Liver (tissue), 9 donors: ENCODE data around the gene FOXC2. TPM values are rescaled to one million over a fixed set of nuclear protein-coding genes. Genes with fewer than 3 reads are reported as not detected.

ENCODE experiments used
- DNase-seq: peaks from one replicate; pipeline ENCODE4 v3.0.0-alpha.2; 2017; ENCODE audit warnings: low spot score
- H3K27ac ChIP-seq, 2 donors: one replicate each; pipeline ENCODE4 v1.7.0; 2013; ENCODE audit warnings: inconsistent platforms in 2 of 2, low read length in 2 of 2, control low read depth in 1 of 2, low read depth in 1 of 2, mild to moderate bottlenecking in 1 of 2
- H3K27me3 ChIP-seq, 4 donors: one replicate each; pipeline versions ENCODE4 v1.6.1 to v1.7.0; 2013; ENCODE audit warnings: low read length in 3 of 4, inconsistent platforms in 1 of 4, mild to moderate bottlenecking in 1 of 4, moderate library complexity in 1 of 4; ENCODE audit not compliant: control insufficient read depth in 4 of 4, insufficient read depth in 4 of 4
- H3K36me3 ChIP-seq, 4 donors: one replicate each; pipeline versions ENCODE4 v1.6.1 to v1.7.0; 2013; ENCODE audit warnings: low read length in 3 of 4, mild to moderate bottlenecking in 3 of 4, low read depth in 1 of 4, moderate library complexity in 1 of 4; ENCODE audit not compliant: control insufficient read depth in 4 of 4, insufficient read depth in 3 of 4
- H3K4me1 ChIP-seq, 4 donors: one replicate each; pipeline versions ENCODE4 v1.6.1 to v1.7.0; 2013; ENCODE audit warnings: low read length in 3 of 4, mild to moderate bottlenecking in 3 of 4, moderate library complexity in 1 of 4; ENCODE audit not compliant: control insufficient read depth in 4 of 4, insufficient read depth in 4 of 4
- H3K4me3 ChIP-seq, 3 donors: one replicate each; pipeline versions ENCODE4 v1.6.1 to v1.7.0; 2013; ENCODE audit warnings: low read length in 3 of 3, control low read depth in 1 of 3, low read depth in 1 of 3, mild to moderate bottlenecking in 1 of 3
- H3K9ac ChIP-seq, 2 donors: one replicate each; pipeline ENCODE4 v1.7.0; 2013; ENCODE audit warnings: low read length in 2 of 2, mild to moderate bottlenecking in 2 of 2, moderate library complexity in 2 of 2, control low read depth in 1 of 2, low read depth in 1 of 2
- H3K9me3 ChIP-seq, 4 donors: one replicate each; pipeline versions ENCODE4 v1.6.1 to v1.7.0; 2013; ENCODE audit warnings: low read length in 3 of 4; ENCODE audit not compliant: control insufficient read depth in 4 of 4
- ATF3 ChIP-seq: IDR thresholded peaks from 2 replicates; pipeline ENCODE4 v1.6.1; 2016; ENCODE audit warnings: antibody characterized with exemption
- EGR1 ChIP-seq, 2 donors: IDR thresholded peaks; 2 replicates each; pipeline ENCODE4 v1.6.1; 2016 to 2018; ENCODE audit warnings: antibody characterized with exemption in 2 of 2, low read depth in 2 of 2
- FOXA1 ChIP-seq: IDR thresholded peaks from 2 replicates; pipeline ENCODE4 v1.6.1; 2016; ENCODE audit warnings: antibody characterized with exemption
- FOXA2 ChIP-seq: IDR thresholded peaks from 2 replicates; pipeline ENCODE4 v1.6.1; 2016; ENCODE audit warnings: antibody characterized with exemption
- GABPA ChIP-seq, 2 donors: IDR thresholded peaks in 1 of 2; conservative IDR thresholded peaks in 1 of 2; 2 replicates each; pipeline ENCODE4 v1.6.1; 2016; ENCODE audit warnings: antibody characterized with exemption in 2 of 2, mild to moderate bottlenecking in 1 of 2, moderate library complexity in 1 of 2
- HNF4A ChIP-seq, 2 donors: conservative IDR thresholded peaks; 2 replicates each; pipeline ENCODE4 v1.6.1; 2016; ENCODE audit warnings: antibody characterized with exemption in 2 of 2, mild to moderate bottlenecking in 2 of 2
- HNF4G ChIP-seq: IDR thresholded peaks from 2 replicates; pipeline ENCODE4 v1.6.1; 2016; ENCODE audit warnings: antibody characterized with exemption
- JUND ChIP-seq, 2 donors: IDR thresholded peaks; 2 replicates each; pipeline ENCODE4 v1.6.1; 2016; ENCODE audit warnings: antibody characterized with exemption in 2 of 2
- NR2F2 ChIP-seq: IDR thresholded peaks from 2 replicates; pipeline ENCODE4 v1.6.1; 2016; ENCODE audit warnings: antibody characterized with exemption
- RAD21 ChIP-seq, 2 donors: IDR thresholded peaks; 2 replicates each; pipeline ENCODE4 v1.6.1; 2016; ENCODE audit warnings: antibody characterized with exemption in 2 of 2, mild to moderate bottlenecking in 2 of 2
- RXRA ChIP-seq, 2 donors: IDR thresholded peaks; 2 replicates each; pipeline ENCODE4 v1.6.1; 2017 to 2018; ENCODE audit warnings: antibody characterized with exemption in 2 of 2, mild to moderate bottlenecking in 1 of 2
- SP1 ChIP-seq: IDR thresholded peaks from 2 replicates; pipeline ENCODE4 v1.6.1; 2018; ENCODE audit warnings: antibody characterized with exemption, mild to moderate bottlenecking
- TAF1 ChIP-seq: conservative IDR thresholded peaks from 2 replicates; pipeline ENCODE4 v1.6.1; 2016; ENCODE audit warnings: antibody characterized with exemption, mild to moderate bottlenecking
- YY1 ChIP-seq: IDR thresholded peaks from 2 replicates; pipeline ENCODE4 v1.6.1; 2016; ENCODE audit warnings: antibody characterized with exemption, mild to moderate bottlenecking
- ZBTB33 ChIP-seq: IDR thresholded peaks from 2 replicates; pipeline ENCODE4 v1.6.1; 2016; ENCODE audit warnings: antibody characterized with exemption
- WGBS: extraction: QIAGEN DNeasy Blood & Tissue Kit; methylation state at CpG from one replicate; pipeline ENCODE4 v1.1.7; 2013; 5-methylcytosine and 5-hydroxymethylcytosine counted together
- polyA plus RNA-seq, 2 donors: library from polyadenylated mRNA; stranded (reverse) in 1 of 2; unstranded in 1 of 2; fragments of 200-250 nt in 1 of 2; fragments of >200 nt in 1 of 2; fragmentation: Nextera tagmentation in 1 of 2; extraction: Ambion mirVana in 1 of 2; gene quantifications; one replicate each; pipeline versions ENCODE4 v1.2.1 to v1.2.3, GENCODE V29; 2013 to 2015
- total RNA-seq, 2 donors: library from RNA; depleted of rRNA; stranded (reverse); fragments of >200 nt; gene quantifications; one replicate each; pipeline ENCODE4 v1.2.3, GENCODE V29; 2014
- TF ChIP-seq, protein P1 (sequence below): IDR thresholded peaks from 2 replicates; pipeline ENCODE4 v1.6.1; 2016; ENCODE audit warnings: antibody characterized with exemption
- TF ChIP-seq, protein P2 (sequence below): fragments of 150-350 bp; IDR thresholded peaks from 2 replicates; pipeline ENCODE4 v1.5.1; 2017; ENCODE audit warnings: improper control_type of control experiment, low read depth, low read length; ENCODE audit not compliant: missing input control
- TF ChIP-seq, protein P3 (sequence below): IDR thresholded peaks from 2 replicates; pipeline ENCODE4 v1.6.1; 2016; ENCODE audit warnings: antibody characterized with exemption, mild to moderate bottlenecking
- donor health status: healthy.
- donor health status: healthy.
- donor health status: healthy.
- donor health status: healthy.
- donor health status: healthy.

Gene FOXC2
- total and polyA plus RNA-seq, 4 donors: 0.03 to 0.09 (median 0.08) TPM; not detected in 1

DNA sequence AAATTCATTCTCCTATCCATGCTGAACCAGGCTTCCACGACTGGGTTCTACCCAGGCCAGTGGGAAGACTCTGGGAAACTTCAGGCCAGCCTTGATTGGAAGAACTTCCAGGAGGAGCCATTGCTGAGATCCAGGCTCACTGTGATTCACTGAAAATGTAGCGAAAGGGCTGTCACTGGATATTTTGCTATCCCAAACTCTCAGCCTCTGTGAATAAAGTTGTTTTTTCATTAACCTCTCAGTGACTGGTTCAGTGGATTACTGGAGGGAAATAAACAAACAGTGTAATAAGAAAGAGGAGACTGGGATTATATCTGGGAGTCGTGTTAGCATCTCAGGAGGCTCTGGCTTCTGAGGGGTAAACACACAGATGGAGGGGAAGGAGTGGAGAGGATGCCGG, 14.8 kb downstream of the FOXC2 start:
- Histone ChIP-seq H3K4me1 (peaks cover 0 to 3% (median 0%) of the 10 kb centered on the region in 4 donors), H3K4me3 (no peak overlapping the region), H3K27me3 (peaks cover 6 to 24% (median 14%) of the 10 kb centered on the region in 4 donors), H3K36me3 (no peaks in the 10 kb centered on the region), H3K27ac (no peak overlapping the region), H3K9ac (no peak overlapping the region), H3K9me3 (no peaks in the 10 kb centered on the region)
- WGBS: 46% methylated on average over 4 of the region's 4 CpGs
- DNase-seq: no peak
- TF ChIP-seq HNF4G (no peak), EGR1 (IDR thresholded peaks at IDR 0.05; ENCODE audit: low read depth in 2 of 2) (no peak), FOXA1 (no peak), ATF3 (no peak), RAD21 (IDR thresholded peaks at IDR 0.05) (no peak), RXRA (IDR thresholded peaks at IDR 0.05) (no peak), HNF4A (conservative IDR thresholded peaks at IDR 0.05) (no peak), ZBTB33 (no peak), FOXA2 (no peak), TAF1 (no peak), NR2F2 (no peak), YY1 (no peak)
- TF ChIP-seq, protein P1, sequence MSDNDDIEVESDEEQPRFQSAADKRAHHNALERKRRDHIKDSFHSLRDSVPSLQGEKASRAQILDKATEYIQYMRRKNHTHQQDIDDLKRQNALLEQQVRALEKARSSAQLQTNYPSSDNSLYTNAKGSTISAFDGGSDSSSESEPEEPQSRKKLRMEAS: no peak
- TF ChIP-seq, protein P2, sequence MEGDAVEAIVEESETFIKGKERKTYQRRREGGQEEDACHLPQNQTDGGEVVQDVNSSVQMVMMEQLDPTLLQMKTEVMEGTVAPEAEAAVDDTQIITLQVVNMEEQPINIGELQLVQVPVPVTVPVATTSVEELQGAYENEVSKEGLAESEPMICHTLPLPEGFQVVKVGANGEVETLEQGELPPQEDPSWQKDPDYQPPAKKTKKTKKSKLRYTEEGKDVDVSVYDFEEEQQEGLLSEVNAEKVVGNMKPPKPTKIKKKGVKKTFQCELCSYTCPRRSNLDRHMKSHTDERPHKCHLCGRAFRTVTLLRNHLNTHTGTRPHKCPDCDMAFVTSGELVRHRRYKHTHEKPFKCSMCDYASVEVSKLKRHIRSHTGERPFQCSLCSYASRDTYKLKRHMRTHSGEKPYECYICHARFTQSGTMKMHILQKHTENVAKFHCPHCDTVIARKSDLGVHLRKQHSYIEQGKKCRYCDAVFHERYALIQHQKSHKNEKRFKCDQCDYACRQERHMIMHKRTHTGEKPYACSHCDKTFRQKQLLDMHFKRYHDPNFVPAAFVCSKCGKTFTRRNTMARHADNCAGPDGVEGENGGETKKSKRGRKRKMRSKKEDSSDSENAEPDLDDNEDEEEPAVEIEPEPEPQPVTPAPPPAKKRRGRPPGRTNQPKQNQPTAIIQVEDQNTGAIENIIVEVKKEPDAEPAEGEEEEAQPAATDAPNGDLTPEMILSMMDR: no peak
- TF ChIP-seq, protein P3, sequence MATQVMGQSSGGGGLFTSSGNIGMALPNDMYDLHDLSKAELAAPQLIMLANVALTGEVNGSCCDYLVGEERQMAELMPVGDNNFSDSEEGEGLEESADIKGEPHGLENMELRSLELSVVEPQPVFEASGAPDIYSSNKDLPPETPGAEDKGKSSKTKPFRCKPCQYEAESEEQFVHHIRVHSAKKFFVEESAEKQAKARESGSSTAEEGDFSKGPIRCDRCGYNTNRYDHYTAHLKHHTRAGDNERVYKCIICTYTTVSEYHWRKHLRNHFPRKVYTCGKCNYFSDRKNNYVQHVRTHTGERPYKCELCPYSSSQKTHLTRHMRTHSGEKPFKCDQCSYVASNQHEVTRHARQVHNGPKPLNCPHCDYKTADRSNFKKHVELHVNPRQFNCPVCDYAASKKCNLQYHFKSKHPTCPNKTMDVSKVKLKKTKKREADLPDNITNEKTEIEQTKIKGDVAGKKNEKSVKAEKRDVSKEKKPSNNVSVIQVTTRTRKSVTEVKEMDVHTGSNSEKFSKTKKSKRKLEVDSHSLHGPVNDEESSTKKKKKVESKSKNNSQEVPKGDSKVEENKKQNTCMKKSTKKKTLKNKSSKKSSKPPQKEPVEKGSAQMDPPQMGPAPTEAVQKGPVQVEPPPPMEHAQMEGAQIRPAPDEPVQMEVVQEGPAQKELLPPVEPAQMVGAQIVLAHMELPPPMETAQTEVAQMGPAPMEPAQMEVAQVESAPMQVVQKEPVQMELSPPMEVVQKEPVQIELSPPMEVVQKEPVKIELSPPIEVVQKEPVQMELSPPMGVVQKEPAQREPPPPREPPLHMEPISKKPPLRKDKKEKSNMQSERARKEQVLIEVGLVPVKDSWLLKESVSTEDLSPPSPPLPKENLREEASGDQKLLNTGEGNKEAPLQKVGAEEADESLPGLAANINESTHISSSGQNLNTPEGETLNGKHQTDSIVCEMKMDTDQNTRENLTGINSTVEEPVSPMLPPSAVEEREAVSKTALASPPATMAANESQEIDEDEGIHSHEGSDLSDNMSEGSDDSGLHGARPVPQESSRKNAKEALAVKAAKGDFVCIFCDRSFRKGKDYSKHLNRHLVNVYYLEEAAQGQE: no peak

DNA sequence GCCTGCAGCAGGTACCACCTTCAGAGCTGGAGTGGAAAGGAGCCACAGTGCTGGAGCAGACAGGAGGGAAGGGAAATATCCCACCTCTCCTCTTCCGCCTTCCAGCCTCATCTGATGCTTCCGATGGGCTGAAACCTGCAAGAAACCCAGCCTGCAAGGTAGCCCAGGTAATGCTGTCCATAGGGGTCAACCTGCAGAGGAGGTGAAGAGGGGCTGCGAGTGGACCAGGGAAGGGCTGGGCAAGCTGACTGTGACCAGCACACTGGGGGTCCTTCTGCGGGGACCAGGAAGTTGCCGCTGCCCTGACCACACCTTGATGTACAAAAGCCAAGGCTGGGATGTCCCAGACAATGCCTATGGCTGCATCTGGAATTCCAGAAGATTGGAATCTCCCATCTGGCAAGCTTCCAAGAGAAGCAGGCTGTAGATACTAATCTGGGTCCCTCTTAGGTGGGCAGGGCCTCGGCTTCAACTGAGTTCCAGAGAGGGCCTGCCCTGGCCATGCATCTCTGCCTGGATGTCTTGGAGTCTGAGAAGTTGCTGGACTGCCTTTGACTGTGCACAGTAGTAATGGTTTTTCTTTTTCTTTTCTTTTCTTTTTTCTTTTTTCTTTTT, 17.5 kb downstream of the FOXC2 start:
- no peak overlapping the region for H3K4me3 ChIP-seq
- peaks cover 0 to 15% (median 9%) of the 10 kb centered on the region in 4 donors for H3K27me3 ChIP-seq
- no peaks in the 10 kb centered on the region for H3K36me3 ChIP-seq
- H3K9me3 ChIP-seq: no peaks in the 10 kb centered on the region
- no peak overlapping the region for H3K27ac ChIP-seq
- H3K4me1 ChIP-seq: peaks cover 0 to 3% (median 0%) of the 10 kb centered on the region in 4 donors
- TF ChIP-seq FOXA1 (no peak), SP1 (no peak), YY1 (no peak), JUND (IDR thresholded peaks at IDR 0.05) (no peak), HNF4G (no peak), RAD21 (IDR thresholded peaks at IDR 0.05) (no peak), GABPA (IDR thresholded peaks at IDR 0.05 in 1 of 2, conservative IDR thresholded peaks at IDR 0.05 in 1 of 2) (no peak)
- no peak for DNase-seq
- WGBS: 83% methylated on average over 6 of the region's 6 CpGs
- H3K9ac ChIP-seq: no peak overlapping the region
